Astrocyte of the spinal cord (primary cell): ENCODE data around the gene MGAT5B.

Experiments used
- DNase-seq: peaks from one replicate; pipeline ENCODE4 v3.0.0; 2011; ENCODE audit warnings: low read depth, low spot score
- H3K4me3 ChIP-seq: 2 replicates; pipeline ENCODE4 v1.5.1; 2011; ENCODE audit warnings: low read depth, mild to moderate bottlenecking, low read length, moderate library complexity
- CTCF ChIP-seq: IDR thresholded peaks from 2 replicates; pipeline ENCODE4 v1.5.1; 2012; ENCODE audit warnings: low read depth, mild to moderate bottlenecking, low read length, inconsistent platforms
- in situ Hi-C: cut with HindIII; loops from 2 replicates; pipeline ENCODE4 v1.10.0; 2017; ENCODE audit warnings: low sequenced_read_pairs

MGAT5B gene

GRCh38 chr17:76864024-76864423 is 4.2 kb upstream of the MGAT5B start:
- no peak for DNase-seq
- in situ Hi-C loops, result no loop called here
- no peak overlapping the region for H3K4me3 ChIP-seq
- TF ChIP-seq CTCF, result no peak

GRCh38 chr17:76865174-76865573 is 3.0 kb upstream of the MGAT5B start:
- H3K4me3 ChIP-seq, result no peak overlapping the region
- DNase-seq, result no peak
- TF ChIP-seq CTCF, result no peak
- in situ Hi-C loops, result no loop called here

GRCh38 chr17:76866203-76866602 is 2.0 kb upstream of the MGAT5B start:
- H3K4me3 ChIP-seq, result no peak overlapping the region
- TF ChIP-seq CTCF, result no peak
- in situ Hi-C loops, result no loop called here
- no peak for DNase-seq

DNA sequence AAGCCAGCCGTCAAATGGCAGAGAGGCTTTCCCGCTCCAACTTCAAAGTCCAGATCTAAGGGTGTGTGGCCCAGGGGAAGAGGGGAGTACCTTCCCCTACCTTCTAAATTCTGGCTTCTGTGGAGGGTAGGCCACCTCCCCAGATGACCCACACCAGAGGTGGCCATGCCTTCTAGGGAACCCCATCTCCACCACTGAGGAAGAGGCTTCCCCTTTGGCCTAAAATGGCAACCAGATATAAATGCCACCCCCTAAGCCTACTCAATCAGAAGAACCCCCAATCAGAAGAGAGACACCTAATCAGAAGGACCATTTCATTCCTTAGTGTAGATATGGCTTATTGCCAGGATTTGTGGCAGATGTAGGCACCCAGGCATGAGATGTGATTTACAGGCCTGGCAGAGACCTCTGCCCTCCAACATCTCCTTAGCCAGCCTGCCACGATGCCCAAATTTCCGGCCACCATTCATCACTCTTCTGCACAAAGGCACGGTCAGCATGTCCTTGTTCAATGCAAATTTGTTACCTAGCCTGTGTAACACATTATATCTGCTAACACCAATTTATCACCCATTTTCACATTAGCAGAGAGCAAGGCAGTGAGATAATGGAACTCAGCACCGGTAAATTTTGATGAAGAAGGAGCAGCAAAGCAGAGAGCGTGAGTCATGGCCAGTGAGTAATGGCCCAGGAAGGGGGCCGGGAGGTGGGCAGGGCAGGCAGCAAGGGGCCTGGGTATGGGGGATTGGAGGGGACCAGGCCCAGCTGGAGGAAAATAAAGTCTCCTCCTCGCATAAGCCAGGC is 1.2 kb upstream of the MGAT5B start:
- in situ Hi-C loops, result no loop called here
- H3K4me3 ChIP-seq, result no peak overlapping the region
- peak; percentile 68 for DNase-seq
- no peak for TF ChIP-seq CTCF

- peak; percentile 62 for DNase-seq
- in situ Hi-C loops, result no loop called here
- TF ChIP-seq CTCF, result no peak
- H3K4me3 ChIP-seq, result no peak overlapping the region
These were observed 527 bp upstream of the MGAT5B start for GRCh38 chr17:76867578-76868175.

- peak overlapping the region; percentile 24 for H3K4me3 ChIP-seq
- DNase-seq, result no peak
- no peak for TF ChIP-seq CTCF
- in situ Hi-C loops, result no loop called here
These were observed 678 bp downstream of the MGAT5B start for GRCh38 chr17:76868669-76869495.
